Measurements from ENCODE around the gene STAMBP.
A peak's percentile ranks its signal among the peaks of the same experiment; 100 is the strongest.
"Not testable (repeated sequence)": the region's sequence is repeated elsewhere in the genome, so short reads cannot be mapped to it uniquely, and the experiment has no call there.

STAMBP gene

GRCh38 chr2:73837847-73838585, 9.3 kb downstream of the STAMBP start:
- no peak for DNase-seq

GRCh38 chr2:73838889-73839534, 10.3 kb downstream of the STAMBP start:
- DNase-seq, result no peak

GRCh38 chr2:73839653-73840411, 11.1 kb downstream of the STAMBP start:
- DNase-seq, result no peak

DNA sequence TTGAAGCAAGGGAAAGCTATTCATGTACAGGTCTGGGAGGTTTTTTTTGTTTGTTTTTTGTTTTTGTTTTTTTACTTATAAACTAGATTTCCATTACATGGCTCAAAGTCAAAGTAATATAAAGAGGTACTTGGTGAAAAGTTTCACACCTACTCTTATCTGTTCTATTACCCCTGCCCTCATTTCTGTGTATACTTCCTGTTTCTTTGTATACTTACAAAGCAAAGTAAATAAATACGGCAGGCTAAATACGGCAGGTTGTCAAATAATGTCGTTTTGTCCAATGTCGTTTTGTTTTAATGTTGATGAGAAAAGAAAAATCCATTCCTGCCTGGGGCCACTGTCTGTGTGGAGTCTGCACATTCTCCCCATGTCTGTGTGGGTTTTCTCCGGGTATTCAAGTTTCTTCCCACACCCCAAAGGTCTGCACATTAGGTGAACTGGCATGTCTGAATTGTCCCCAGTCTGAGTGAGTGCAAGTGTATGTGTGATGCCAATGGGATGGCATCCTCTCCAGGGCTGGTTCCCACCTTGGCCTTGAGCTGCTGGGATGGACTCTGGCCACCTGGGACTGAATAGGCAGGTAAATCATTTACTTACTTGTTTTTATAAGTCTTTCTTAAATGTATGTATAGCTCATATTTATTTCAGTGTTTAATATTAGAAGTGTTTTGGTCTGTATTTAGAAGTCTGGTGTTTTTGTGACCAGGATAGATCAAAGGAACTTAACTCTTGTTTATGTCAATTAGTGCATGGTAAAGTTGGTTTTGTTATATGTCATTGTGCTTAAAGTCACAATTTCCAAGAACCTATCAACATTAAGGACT, 13.4 kb downstream of the STAMBP start:
- DNase-seq, result no peak

DNA sequence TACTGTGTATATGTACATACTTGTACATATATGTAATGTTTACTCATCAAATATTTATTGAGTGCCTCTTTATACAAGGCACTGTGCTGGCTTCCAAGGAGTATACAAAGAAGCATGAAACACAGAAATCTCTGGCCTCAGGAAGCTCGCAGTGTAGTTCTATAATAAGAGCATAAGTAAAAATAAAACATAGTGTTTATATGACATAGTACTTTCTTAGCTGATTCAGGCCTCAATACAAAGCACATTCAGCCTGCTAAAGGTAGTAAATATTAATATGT, 13.9 kb downstream of the STAMBP start:
- DNase-seq, result no peak

DNA sequence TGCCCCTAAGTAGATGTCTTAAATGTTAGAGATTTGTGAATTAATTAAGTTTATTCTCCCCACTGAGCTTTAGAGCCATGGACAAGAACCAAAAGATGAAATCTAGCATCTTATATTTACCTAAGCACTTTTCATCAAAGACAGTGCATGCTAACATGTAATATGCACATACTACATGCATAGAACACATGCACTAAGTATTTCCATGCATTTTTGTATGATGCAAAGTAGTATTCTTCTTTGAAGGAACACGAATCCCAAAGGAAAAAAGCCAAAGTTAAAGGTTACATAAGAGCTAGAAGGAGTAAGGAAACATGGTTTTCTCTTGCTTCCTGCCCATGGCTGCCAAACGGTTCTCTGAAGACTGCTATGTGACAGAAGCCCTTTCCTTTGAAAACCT, 15.3 kb downstream of the STAMBP start:
- DNase-seq, result no peak

- no peak for DNase-seq
Observed at GRCh38 chr2:73850009-73850408, 21.2 kb downstream of the STAMBP start.

DNA sequence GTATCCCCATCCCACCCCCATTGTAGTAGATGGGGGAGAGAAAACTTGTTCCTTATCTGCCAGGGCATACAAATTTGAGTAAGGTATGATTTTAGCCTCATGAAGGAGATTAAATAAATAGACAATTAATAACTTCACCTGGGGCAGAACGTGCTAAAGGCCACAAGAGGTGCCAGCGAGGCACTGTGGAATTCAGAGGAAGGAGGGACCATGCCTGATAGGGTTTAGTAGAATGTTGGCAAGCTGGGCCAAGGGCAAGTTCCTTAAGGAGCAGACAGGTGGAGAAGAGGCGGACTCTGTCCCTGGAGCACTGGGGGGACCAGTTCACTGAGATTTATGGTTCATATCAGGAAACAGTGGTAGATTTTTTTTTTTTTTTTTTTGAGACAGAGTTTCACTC, 22.5 kb downstream of the STAMBP start:
- peak; percentile 32 for DNase-seq

DNA sequence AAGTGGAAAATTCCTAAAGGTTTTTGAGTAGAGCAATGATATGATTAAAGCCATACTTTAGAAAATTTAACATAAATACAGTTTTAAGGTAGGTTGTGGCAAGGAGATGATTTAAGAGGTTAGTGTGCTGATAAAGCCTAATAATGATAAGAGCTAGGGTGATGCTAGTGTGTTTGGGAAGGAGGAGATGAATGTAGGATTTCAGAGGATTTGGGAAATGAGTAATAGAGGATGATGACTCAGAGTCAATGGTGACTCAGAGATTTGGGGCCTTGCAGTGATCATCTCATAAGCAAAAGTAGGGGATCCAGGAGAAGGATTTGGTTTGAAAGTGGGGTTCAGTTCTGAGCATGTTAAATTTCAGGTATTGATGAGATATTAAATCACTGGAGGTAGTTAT, 23.3 kb downstream of the STAMBP start:
- no peak for DNase-seq

GRCh38 chr2:73855526-73855925, 26.8 kb downstream of the STAMBP start:
- DNase-seq, result no peak

GRCh38 chr2:73856214-73856613, 27.5 kb downstream of the STAMBP start:
- no peak for DNase-seq

DNA sequence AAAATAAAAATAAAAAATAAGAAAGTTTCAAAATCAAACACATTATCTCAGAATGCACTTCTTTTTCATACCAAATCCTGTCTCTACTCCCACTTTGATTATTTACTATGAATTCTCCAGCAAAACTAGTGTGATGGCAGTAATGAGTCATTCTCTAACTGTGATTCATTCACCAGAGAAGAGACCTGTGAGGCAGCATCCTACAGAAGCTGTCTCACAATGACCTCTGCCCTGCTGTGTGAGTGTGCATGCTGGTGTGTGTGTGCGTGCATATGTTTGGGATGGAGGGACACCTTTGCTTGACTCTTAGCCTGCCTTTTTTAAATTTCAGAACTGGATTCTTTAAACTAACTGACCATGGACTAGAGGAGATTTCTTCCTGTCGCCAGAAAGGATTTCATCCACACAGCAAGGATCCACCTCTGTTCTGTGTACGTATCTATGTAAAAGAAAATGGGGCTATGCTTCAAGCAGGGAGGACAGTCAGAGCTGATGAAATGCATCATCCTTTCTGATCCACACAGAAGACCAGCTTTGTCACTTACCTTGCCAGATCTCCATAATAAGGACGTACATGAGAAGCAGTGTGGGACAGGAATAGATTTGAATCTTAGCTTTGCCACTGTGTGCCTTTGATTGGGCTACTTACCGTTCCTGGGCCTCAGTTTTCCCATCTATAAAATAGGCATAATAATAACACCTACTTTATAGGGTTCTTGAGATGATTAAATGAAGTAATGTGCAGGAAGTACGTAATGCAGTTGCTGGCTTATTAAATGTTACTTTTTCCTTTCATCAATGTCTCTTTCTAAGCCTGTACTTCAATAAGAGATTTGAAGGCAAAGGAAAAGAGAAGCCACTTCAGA, 31.2 kb downstream of the STAMBP start:
- no peak for DNase-seq

GRCh38 chr2:73862987-73863386, 34.2 kb downstream of the STAMBP start:
- DNase-seq, result no peak

- no peak for DNase-seq
Observed at GRCh38 chr2:73868204-73868978, 39.6 kb downstream of the STAMBP start.

DNA sequence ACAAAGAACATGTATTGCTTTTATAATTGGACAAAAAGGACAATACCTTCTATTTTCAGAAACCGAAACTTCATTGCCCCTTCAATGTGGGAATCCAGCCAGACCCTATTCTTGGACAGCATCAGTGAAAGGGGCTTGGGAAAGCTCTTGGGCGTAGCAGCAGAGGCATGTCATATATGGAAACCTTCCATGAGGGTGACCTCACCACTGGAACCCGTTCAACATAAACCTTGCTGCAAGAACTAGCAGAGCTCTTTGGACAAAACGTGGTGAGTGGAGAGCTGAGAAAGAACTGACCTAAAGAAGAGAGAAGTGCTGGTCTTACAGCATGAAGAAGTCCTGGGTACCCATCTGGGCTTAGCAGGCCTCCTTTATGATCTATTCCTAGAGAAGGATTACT, 41.3 kb downstream of the STAMBP start:
- DNase-seq, result no peak

DNA sequence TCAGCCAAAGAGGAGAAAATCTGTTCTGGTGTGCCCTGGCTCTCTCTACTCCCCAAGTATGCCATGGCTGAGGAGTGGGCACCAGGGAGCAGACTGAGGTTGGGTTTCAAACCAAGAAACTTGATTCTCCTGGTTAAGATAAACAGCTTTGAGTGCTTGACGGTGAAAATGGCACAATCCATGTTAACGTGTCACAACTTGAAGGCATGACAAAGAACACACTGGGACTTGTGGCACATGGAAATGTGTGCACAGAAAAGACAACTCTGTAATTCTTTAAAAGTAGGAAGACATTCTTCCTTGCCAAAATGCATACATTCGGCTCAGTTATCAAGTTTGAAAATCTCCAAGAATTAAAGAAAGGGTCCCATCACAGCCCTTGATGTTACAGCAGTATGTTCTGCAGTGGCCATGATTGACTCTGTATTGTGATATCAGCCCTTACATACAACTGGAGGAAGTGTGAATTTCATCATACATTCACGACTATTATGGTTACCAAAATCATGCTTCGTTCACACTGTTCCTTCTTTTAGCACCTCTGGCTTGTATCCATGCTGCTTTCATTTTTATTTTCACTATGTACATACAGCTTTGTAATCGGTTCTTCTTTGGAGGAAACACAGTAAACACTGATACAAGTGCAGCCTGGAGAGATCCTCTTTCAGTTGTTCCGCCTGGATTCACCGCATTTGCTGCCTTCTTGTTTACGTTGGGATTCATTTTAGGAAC, 48.5 kb downstream of the STAMBP start:
- DNase-seq, result peak; percentile 9

- DNase-seq, result not testable (repeated sequence)
Observed at GRCh38 chr2:73877984-73878383, 49.2 kb downstream of the STAMBP start.

GRCh38 chr2:73885406-73885805, 56.6 kb downstream of the STAMBP start:
- DNase-seq, result no peak

- no peak for DNase-seq
Observed at GRCh38 chr2:73886357-73886756, 57.6 kb downstream of the STAMBP start.

DNA sequence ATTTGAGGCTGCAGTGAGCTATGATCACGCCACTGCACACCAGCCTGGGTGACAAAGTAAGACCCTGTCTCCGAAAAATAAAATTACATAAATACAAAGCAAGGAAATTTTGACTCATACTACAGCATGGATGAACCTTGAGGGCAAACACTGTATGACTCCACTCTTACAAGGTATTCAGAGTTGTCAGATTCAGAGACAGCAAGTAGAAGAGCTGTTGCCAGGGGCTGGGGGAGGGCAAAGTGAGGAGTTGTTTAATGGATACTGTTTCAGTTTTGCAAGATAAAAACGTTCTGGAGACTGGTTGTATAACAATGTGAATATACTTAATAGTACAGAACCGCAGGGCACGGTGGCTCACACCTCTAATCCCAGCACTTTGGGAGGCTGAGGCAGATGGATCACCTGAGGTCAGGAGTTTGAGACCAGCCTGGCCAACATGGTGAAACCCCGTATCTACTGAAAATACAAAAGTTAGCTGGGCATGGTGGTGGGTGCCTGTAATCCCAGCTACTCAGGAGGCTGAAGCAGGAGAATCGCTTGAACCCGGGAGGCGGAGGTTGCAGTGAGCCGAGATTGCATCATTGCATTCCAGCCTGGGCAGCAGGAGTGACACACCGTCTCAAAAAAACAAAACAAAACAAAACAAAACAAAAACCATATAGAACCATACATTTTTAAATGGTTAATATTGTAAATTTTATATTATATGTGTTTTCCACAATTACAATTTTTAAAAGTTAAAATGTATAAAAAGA, 59.0 kb downstream of the STAMBP start:
- not testable (repeated sequence) for DNase-seq

Data from RPMI8226 (cell line).